ENCODE data around the gene HERC3.

DNA sequence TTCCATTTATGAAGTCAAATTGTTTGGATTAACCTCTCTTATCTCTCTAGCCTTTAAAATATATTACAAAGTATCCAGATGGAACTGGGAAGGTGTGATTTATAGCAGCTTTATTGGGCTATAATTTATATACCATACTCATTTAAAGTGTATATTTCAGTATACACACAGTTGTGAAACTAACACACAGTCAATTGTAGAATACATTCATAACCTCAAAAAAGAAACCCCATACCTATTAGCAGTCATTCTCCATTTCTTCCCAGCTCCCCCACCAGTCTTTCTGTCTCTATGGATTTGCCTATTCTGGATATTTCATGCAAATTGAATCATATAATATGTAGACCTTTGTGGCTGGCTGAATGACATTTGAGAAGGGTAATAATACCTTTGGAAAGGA, 112.9 kb downstream of the HERC3 start:
- no peak for TF ChIP-seq POLR2A (IDR thresholded peaks at IDR 0.05)
- TF ChIP-seq, protein P1, sequence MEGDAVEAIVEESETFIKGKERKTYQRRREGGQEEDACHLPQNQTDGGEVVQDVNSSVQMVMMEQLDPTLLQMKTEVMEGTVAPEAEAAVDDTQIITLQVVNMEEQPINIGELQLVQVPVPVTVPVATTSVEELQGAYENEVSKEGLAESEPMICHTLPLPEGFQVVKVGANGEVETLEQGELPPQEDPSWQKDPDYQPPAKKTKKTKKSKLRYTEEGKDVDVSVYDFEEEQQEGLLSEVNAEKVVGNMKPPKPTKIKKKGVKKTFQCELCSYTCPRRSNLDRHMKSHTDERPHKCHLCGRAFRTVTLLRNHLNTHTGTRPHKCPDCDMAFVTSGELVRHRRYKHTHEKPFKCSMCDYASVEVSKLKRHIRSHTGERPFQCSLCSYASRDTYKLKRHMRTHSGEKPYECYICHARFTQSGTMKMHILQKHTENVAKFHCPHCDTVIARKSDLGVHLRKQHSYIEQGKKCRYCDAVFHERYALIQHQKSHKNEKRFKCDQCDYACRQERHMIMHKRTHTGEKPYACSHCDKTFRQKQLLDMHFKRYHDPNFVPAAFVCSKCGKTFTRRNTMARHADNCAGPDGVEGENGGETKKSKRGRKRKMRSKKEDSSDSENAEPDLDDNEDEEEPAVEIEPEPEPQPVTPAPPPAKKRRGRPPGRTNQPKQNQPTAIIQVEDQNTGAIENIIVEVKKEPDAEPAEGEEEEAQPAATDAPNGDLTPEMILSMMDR (IDR thresholded peaks at IDR 0.05), result no peak
